NCI-H524 treated with DMSO at 0.1 percent for 48 hours (cell line): ENCODE data around the gene RADIL.
A peak's percentile ranks its signal among the peaks of the same experiment; 100 is the strongest.

Experiments
- DNase-seq: peaks from one replicate; lab custom pipeline; 2025; lab: John Stamatoyannopoulos, UW

The RADIL gene

DNA sequence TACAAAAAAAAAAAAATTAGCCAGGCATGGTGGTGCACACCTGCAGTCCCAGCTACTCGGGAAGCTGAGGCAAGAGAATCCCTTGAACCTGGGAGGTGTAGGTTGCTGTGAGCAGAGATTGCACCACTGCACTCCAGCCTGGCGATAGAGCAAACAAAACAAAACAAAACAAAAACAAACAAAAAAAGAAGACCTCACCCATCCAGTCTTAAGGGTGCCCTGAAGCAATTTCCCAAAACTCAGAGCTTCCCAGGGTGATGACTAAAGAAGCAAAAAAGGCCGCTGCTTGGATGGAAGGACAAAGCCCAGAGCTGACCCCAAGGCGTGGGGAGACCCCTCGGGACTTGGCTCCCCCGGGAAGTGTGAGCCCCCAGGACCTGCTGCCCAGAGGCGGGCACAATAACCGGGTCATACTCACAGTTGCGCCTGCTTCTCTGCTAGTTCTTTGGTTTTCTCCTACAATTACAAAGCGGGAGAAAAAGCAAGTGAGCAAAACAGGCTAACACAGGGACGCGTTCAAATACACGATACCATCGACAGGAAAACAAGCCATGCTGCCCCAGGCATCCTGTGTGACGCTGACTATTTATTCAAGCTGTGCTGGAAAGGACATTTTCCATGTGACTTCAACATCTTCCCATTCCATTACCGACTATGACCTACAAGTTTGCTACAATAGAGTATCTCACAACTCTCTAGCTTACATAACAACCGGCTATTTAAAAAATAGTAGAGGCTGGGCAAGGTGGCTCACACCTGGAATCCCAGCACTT, 51.6 kb downstream of the RADIL start:
- no peak for DNase-seq

DNA sequence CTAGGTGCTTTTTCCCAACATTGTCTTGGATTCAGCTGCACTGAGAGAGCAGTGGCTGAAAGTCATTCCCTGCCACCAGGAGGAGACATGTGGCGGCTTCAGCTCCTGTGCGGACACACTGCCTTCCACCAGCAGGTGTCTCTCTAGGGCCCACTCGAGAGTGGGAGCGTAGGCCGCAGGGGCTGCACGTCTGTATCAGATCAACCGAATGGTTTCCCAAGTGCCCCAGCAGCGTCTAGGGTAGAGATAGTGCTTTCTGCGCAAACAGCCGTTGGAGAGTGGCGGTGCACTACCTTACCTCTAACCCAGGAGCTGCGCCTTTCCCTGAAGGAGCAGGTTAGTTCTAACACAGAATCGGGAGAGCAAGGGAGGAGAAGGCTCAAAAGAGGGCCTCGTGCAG, 53.3 kb downstream of the RADIL start:
- DNase-seq = peak; percentile 60

- DNase-seq = no peak
Observed at GRCh38 chr7:4828720-4829383, 54.7 kb downstream of the RADIL start.

- no peak for DNase-seq
Observed at GRCh38 chr7:4825081-4825480, 58.4 kb downstream of the RADIL start.

DNA sequence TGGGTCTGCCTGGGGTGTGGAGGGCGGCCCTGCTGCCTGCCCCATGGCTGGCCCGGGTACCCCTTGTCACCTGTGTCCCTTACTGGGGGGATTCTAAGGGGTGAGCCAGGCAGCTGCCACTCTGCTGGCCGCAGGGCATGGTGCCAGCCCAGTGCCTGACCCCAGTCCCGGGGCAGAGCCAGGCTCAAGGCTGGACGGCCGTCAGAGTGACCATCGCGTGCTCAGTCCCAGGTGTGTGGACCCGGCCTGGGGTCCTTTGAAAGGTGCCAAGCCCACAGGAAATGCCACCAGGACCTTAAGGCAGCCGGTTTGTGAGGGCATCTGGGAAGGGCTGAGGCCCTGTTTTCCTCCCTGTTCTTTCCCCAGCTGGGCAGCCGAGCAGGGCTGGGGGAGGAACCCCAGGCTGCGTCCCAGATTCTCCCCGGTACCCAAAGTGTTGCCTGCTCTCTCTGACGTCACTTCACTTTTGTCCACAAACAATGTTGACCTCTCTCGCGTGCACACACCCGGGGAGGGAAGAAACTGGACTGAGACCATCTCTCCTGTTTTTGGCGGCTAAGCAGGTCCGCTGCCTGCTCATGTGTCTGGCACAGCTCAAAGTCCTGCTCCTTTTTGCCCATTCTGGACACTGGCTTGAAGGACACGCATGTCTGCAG, 59.3 kb downstream of the RADIL start:
- DNase-seq = no peak

GRCh38 chr7:4823441-4824119, 59.9 kb downstream of the RADIL start:
- no peak for DNase-seq

DNA sequence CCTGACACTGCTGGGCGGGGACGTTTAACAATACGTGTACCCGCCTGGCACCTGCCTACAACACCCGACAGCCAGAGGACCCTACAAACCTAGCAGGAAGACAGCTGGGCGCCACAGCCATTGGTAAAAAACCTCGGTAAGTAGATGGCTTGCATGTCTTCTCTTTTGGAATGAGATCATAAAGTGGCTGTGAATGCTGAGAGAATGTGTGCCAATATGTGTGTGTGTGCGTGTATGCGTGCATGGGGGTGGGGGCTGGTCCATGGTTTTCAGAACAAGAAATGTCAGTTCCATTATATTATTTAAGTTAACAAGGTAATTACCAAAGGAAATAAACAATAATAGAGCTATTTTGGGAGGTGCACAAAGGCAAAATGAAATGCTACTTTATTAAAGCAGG, 60.8 kb downstream of the RADIL start:
- no peak for DNase-seq

GRCh38 chr7:4820967-4821471, 62.5 kb downstream of the RADIL start:
- DNase-seq = no peak

GRCh38 chr7:4820405-4820966, 63.0 kb downstream of the RADIL start:
- DNase-seq = no peak

GRCh38 chr7:4819560-4820404, 63.7 kb downstream of the RADIL start:
- DNase-seq = no peak

GRCh38 chr7:4818000-4818794, 65.3 kb downstream of the RADIL start:
- DNase-seq = no peak

GRCh38 chr7:4817178-4817901, 66.2 kb downstream of the RADIL start:
- no peak for DNase-seq

GRCh38 chr7:4816419-4817080, 67.0 kb downstream of the RADIL start:
- no peak for DNase-seq

- no peak for DNase-seq
Observed at GRCh38 chr7:4815609-4816418, 67.7 kb downstream of the RADIL start.

DNA sequence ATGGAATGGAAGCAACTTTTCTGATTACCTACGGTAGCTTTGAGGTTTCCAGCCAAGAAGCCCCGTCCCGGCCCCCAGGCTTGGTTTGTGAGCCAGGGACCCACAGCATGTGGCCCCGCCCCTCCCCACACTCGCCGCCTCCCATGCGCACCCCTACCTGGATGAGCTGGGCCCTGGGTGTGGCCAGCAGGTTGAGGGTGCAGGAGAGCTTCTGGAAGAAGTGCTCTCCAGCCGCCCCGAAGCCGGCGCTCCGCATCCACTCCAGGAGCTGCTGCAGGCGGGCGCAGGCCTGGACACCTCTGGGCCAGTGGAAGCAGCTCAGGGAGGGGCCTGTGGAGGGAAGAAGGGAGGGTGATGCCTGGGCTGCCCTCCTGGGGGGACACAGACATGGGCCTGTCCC, 68.4 kb downstream of the RADIL start:
- DNase-seq = no peak

- DNase-seq = no peak
Observed at GRCh38 chr7:4814433-4814832, 69.1 kb downstream of the RADIL start.

DNA sequence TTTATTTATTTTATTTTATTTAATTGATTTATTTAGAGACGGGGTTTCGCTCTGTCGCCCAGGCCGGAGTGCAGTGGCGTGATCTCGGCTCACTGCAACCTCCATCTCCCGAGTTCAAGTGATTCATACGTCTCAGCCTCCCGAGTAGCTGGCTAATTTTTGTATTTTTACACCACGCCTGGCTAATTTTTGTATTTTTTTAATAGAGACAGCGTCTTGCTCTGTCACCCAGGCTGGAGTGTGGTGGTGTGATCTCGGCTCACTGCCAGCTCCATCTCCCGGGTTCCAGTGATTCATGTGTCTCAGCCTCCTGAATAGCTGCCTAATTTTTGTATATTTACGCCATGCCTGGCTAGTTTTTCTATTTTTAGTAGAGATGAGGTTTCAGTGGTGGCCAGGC, 73.8 kb downstream of the RADIL start:
- no peak for DNase-seq

DNA sequence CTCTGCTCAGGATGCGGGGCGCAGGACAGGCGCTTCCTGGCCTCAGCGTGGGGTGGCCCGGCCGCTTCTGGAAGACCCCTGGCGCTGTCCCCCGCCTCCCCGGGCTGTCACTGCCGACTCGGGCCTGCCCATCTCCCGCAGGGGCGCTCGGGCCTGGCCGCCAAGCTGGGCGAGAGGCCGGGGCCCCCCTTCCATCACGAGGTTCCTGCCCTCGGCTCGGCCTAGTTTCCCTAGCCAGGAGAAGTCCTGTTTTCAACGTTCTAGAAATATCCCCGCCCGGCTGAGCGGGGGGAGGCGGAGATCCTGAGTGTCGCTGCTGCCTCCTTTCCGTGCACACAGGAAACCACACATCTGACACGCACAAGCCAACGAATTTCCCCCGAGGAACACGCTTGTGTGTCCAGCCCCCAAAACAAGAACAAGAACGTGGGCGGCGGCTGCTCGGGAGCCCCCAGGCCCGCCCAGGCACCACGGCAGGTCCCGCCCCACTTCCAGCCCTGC, 74.4 kb downstream of the RADIL start:
- no peak for DNase-seq
